ENCODE data around the gene CD226.

DNA sequence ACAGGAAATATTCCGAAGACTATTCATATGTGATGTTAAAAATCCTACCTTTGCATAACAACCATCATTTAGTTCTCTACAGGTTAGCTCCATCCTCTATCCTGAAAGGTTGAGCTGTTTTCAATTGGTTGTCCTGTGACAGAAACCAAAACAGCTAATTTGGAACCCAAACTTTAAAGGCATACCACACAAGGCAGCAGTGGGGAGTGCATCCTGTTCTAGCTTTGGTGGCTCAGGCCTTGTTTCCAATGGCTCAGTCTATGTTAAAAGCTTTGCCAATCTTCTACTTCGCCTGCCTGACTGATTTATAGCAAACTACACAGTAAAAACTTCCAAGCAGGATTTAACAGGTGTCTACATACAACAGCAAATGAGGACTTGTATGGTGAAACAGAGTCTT lies 3.2 kb downstream of the CD226 start:
- TF ChIP-seq IRF3 (IDR thresholded peaks at IDR 0.05; ENCODE audit: low read depth, low read length) (no peak), MAX (IDR thresholded peaks at IDR 0.05; ENCODE audit: low read depth) (no peak), JUND (IDR thresholded peaks at IDR 0.05) (no peak), GABPA (IDR thresholded peaks at IDR 0.05; ENCODE audit: low read depth) (no peak), CTCF (IDR thresholded peaks at IDR 0.05) (no peak), CHD2 (IDR thresholded peaks at IDR 0.05; ENCODE audit: low read length, partially characterized antibody) (no peak), TAF1 (IDR thresholded peaks at IDR 0.05; ENCODE audit: borderline replicate concordance, low read depth, low read length) (no peak), TEAD4 (IDR thresholded peaks at IDR 0.05; ENCODE audit: borderline replicate concordance, insufficient read depth) (no peak)
